HG03097 (cell line): ENCODE data around the gene MS4A3.
"Not testable (repeated sequence)": the region's sequence is repeated elsewhere in the genome, so short reads cannot be mapped to it uniquely, and the experiment has no call there.

ENCODE experiments used
- ATAC-seq: cut with Tn5 transposase; IDR thresholded peaks from one replicate; pipeline ENCODE4 v1.9.1; 2021; ENCODE audit not compliant: unreplicated experiment, low FRiP score

Gene MS4A3

DNA sequence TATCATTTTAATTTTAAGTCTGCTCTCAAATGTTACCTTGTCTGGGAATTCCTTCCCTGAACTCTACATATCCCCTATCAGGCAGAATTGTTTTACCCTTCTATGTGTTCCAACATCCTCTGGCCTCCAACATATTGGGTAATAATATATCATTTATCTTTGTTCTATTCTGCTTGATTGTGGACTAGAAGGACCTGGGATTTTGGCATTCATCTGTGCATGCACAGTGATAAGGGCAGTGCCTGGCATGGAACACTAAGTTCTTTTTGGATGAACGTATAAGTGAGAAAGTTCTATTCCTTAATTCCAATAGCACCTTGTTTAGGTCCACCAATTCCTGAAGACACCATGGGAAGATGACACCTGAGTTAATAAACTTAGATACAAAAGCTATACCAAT, 30.8 kb downstream of the MS4A3 start:
- ATAC-seq: no peak

DNA sequence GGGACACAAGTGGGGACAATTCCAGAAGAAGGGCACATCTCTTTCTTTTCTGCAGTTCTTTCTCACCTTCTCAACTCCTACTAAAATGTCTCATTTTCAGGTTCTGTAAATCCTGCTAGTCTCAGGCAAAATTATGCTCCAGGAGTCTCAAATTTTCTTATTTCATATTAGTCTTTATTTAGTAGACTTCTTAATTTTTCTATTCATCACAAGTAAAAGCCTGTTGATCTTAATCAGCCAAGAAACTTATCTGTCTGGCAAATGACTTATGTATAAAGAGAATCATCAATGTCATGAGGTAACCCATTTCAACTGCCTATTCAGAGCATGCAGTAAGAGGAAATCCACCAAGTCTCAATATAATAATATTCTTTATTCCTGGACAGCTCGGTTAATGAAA, 31.9 kb downstream of the MS4A3 start, which contains the start of gene MS4A2:
MS4A2 (plus strand) TSS at position 301 of the 400 bp plus-strand sequence. CDS start 102 bp downstream, outside the sequence.
- no peak for ATAC-seq

DNA sequence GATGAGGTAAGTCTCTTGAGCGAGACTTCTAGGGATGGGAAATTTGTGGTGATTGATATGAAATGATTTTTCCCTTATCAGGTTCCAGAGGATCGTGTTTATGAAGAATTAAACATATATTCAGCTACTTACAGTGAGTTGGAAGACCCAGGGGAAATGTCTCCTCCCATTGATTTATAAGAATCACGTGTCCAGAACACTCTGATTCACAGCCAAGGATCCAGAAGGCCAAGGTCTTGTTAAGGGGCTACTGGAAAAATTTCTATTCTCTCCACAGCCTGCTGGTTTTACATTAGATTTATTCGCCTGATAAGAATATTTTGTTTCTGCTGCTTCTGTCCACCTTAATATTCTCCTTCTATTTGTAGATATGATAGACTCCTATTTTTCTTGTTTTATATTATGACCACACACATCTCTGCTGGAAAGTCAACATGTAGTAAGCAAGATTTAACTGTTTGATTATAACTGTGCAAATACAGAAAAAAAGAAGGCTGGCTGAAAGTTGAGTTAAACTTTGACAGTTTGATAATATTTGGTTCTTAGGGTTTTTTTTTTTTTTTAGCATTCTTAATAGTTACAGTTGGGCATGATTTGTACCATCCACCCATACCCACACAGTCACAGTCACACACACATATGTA, 39.1 kb downstream of the MS4A3 start:
- no peak for ATAC-seq

DNA sequence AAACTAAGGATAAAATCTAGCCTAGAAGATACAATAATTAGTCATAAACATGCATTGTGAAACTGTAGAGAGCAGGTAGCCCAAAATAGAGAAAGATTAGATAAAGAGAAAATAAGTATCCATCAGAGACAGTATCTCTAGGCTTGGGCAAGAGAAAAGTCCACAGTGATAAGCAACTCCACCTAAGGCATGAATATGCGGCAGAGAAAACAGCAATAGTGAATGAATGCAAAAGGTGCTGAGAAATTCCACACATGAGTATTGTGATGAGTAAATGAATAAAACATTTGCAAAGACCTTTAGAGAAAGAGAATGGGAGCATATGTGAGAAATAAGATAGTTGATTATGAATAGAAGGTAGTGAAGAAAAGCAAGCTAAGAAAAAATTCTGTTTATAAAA, 40.7 kb downstream of the MS4A3 start:
- ATAC-seq: no peak

DNA sequence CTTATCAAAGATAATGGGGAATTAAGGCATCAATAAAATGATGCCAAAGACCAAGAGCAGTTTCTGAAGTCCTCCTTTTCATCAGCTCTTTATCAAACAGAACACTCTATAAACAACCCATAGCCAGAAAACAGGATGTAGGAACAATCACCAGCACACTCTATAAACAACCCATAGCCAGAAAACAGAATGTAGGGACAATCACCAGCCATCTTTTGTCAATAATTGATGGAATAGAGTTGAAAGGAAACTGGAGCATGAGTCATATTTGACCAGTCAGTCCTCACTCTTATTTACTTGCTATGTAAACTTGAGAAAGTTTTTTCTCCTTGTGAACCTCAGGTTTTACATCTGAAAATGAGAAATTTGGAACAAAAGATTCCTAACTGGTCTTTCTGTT, 42.0 kb downstream of the MS4A3 start:
- peak; percentile 98 for ATAC-seq

DNA sequence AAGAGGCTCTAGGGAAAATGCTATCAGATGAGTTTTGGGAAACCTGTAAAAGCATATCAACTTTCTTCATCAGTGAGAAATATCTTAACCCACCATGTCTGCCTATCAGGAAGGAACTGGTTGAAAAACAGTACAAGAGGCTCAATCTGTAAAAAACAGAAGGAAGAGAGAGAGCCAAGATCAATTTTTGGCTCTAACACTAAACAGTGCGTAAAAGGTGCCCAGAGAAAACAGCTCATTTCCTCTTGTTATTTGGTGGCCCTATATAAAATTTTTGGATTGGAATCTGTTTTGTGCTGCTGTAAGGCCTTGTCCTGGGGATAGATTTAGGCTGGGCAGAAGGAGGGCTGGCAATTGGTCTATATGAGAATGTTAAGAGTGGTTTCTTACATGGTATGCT, 44.1 kb downstream of the MS4A3 start:
- no peak for ATAC-seq

DNA sequence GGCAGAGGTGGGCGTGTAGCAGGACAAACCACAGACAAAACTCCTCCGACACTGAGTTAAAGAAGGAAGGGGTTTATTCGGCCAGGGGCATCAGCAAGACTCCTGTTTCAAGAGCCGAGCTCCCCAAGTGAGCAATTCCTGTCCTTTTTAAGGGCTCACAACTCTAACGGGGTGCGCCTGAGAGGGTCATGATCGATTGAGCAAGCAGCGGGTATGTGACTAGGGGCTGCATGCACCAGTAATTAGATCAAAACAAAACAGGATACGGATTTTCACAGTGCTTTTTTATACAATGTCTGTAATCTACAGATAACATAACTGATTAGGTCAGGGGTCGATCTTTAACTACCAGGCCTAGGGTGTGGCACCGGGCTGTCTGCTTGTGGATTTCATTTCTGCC, 44.9 kb downstream of the MS4A3 start:
- not testable (repeated sequence) for ATAC-seq

DNA sequence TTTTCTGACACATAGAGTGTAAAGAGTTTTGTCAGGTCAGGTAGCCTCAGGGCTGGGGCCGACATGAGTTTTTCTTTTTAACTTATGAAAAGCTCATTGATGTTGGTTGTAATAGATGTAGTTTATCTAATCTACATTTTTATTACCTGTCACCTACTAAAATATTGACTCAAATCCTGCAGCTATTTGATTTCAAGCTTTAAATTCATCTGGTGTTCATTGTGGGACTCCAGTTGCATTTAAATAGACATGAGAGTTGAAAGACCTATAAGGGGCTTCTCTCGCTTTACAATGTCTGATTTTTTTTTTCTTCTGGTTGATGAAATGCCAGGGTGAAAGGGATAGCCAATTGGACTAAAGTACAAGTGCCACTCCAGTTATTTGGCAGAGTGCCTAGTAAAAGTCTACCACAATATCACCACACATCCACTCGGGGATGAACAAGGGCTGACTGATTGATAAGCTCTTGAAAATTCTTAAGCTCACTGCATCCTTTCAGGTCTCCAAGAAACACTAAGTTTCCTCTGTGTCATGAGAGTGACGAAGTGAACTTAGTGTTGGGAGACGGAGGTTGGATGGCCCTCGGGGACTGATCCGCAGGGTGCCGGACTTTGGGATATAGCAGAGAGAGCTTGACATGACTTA, 48.1 kb downstream of the MS4A3 start:
- ATAC-seq: not testable (repeated sequence)

DNA sequence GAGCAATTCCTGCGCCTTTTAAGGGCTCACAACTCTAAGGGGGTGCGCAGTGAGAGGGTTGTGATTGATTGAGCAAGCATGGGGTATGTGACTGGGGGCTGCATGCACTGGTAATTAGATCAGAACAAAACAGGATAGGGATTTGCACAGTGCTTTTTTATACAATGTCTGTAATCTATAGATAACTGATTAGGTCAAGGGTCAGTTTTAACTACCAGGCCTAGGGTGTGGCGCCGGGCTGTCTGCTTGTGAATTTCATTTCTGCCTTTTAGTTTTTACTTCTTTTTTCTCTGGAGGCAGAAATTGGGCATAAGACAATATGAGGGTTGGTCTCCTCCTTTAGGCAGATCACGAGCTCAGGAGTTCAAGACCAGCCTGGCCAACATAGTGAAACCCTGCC, 52.2 kb downstream of the MS4A3 start:
- ATAC-seq: not testable (repeated sequence)

DNA sequence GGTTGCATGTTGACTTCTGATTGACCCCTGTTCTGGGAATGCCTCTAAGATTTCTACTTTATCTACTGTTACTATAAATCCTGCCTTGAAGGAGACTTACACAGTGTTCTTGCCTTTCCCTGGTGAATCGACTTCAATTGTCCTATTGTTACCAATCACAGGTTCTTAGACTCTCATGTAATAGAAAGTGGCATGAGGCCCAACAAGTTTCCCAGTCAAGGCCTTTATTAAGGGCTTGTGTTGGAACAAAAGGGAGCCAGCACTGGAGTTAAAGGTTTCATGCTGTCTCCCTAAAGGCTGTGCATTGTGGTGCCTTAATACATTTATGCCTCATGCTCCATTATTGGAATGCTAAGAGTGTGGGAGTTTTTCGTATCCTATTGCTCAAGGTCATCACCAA, 55.3 kb downstream of the MS4A3 start:
- no peak for ATAC-seq

DNA sequence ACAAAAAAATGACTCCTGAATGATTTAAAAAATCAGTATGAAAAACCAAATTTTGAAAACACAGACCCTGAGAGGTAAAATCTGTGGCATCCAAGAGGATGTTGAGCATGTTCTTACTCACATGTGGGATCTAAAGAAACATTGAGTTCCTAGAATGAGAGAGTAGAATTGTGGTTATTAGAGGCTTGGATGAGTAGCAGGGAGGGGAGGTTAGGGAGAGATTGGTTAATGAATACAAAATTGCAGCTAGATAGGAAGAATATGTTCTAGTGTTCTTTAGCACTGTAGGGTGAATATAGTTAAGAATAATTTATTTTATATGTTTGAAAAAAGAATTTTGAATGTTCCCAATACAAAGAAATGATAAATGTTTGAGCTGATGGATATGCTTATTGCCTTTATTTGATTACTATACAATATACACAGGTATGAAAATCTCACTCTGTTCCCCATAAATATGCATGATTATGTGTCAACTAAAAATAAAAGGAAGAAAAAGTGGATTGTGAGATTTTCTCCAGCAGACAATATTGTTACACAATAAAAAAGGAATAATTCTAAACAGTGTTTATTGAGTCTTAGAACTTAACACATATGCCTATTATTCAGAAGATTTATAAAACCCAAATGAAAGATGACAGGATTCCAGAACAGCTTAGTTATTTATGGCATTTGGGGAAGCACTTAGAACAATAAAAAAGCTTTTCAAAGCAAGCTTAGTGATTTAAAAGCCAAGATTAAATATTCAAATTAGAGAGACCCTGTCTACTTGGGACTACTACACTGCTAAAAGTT, 60.7 kb downstream of the MS4A3 start:
- no peak for ATAC-seq

DNA sequence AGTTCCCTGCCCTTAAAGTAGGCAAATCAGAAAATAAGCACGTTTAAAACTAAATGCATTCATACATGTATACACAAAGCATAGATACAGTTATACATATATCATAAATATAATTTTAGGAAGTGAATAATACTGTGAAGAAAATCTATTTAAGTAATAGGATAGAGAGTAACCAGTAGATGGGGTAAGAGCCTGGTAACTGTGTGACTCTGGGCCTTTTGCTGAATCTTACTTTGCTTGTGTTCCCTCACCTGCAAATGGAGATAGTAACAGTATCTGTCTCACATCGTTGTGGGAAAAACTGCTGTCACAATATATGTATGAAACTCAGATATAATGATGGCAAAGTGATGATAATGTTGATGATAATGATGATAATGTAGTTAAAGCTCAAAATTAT, 61.9 kb downstream of the MS4A3 start:
- ATAC-seq: no peak

DNA sequence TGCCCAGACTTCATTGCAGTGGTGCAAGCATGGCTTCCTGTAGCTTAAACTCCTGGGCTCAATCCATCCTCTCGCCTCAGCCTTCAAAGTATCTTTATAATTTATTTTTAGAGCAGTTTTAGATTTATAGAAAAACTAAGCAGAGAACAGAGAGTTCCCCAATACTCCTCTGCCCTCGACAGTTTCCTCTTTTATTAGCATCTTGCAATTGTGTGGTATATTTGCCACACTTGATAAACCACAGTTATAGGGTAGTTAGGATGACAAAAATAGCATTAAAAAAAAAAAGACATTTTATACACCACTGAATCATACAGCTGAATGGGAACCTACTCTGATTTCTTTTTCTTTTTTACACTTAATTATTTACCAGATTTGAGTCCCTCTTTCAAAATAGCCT, 63.2 kb downstream of the MS4A3 start:
- no peak for ATAC-seq
